ENCODE results near the gene LCE3E.

DNA sequence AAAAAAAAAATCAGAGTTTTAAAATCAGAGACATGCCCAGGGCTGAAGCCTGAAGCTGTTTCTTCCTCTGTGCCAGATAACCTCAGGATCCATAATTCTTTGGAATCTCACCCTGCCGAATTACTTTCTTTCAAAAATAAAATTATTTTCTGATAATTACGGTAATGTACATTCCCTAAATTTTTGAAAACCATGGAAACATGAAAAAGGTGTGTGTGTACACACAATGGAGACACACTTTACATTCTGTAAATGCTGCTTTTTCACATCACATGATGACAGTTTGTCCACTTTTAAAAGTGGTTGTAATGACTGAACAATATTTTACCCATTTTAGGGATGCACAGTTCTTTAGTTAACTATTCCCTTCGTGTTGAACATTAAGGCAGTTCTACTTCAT, 30.8 kb downstream of the LCE3E start:
- TF ChIP-seq SPI1 (IDR thresholded peaks at IDR 0.05; ENCODE audit: low read depth, low read length): no peak
- TF ChIP-seq POLR2AphosphoS5 (IDR thresholded peaks at IDR 0.05; ENCODE audit: low read depth, low read length): no peak
- TF ChIP-seq TAF1 (IDR thresholded peaks at IDR 0.05; ENCODE audit: low read depth, low read length): no peak
- no peak for TF ChIP-seq POLR2A (IDR thresholded peaks at IDR 0.05; ENCODE audit: low read depth, low read length)
- TF ChIP-seq PAX5 (IDR thresholded peaks at IDR 0.05; ENCODE audit: insufficient read depth, low read length, severe bottlenecking): no peak
